Activated CD4-positive, alpha-beta memory T cell treated with anti-CD3 and anti-CD28 coated beads for 36 hours (primary cell): Measurements from ENCODE around the gene PTPRN2. TPM values are rescaled to one million over a fixed set of nuclear protein-coding genes. Genes with fewer than 3 reads are reported as not detected.

Source experiments
- CTCF ChIA-PET: fragments of 350-600 bp; sonication (Branson Sonifier 250); formaldehyde crosslinking; loops from one replicate; lab custom pipeline; 2021; ENCODE audit warnings: antibody characterized with exemption, inconsistent platforms; lab: Charles Lee
- POLR2A ChIA-PET: fragments of 350-600 bp; sonication (Branson Sonifier 250); formaldehyde crosslinking; loops from one replicate; lab custom pipeline; 2021; ENCODE audit warnings: antibody characterized with exemption; lab: Charles Lee
- DNase-seq: peaks from one replicate; pipeline ENCODE4 v3.0.0-alpha.2; 2020
- H3K27ac Mint-ChIP-seq: one replicate; pipeline ENCODE4 v1.8.0; 2021; ENCODE audit warnings: mixed read lengths
- H3K27me3 Mint-ChIP-seq: one replicate; pipeline ENCODE4 v1.8.0; 2021; ENCODE audit warnings: mixed read lengths
- H3K36me3 Mint-ChIP-seq: one replicate; pipeline ENCODE4 v1.8.0; 2021; ENCODE audit warnings: mixed read lengths
- H3K4me1 Mint-ChIP-seq: one replicate; pipeline ENCODE4 v1.8.0; 2021; ENCODE audit warnings: low read depth, mixed read lengths
- H3K4me3 Mint-ChIP-seq: one replicate; pipeline ENCODE4 v1.8.0; 2021; ENCODE audit warnings: mild to moderate bottlenecking, mixed read lengths
- H3K9me3 Mint-ChIP-seq: one replicate; pipeline ENCODE4 v1.8.0; 2021; ENCODE audit warnings: mixed read lengths
- intact Hi-C: fragments of 100-400 bp; cut with micrococcal nuclease; formaldehyde crosslinking; loops from one replicate; pipeline ENCODE4 v1.15.1; 2023
- total RNA-seq, 2 experiments: library from RNA; stranded (reverse); gene quantifications; one replicate each; pipeline ENCODE4 v1.2.3, GENCODE V29; 2021

The PTPRN2 gene
- total RNA-seq, 2 experiments from 2014 or later, result 0.51 to 0.64 TPM

GRCh38 chr7:157625973-157626742, 961.5 kb downstream of the PTPRN2 start:
- Mint-ChIP-seq H3K4me1 (peaks cover 50% of the 10 kb centered on the region), H3K27me3 (peaks cover 3% of the 10 kb centered on the region), H3K9me3 (no peaks in the 10 kb centered on the region), H3K4me3 (peak overlapping the region; percentile 2), H3K27ac (peak overlapping the region; percentile 2), H3K36me3 (no peaks in the 10 kb centered on the region)
- ChIA-PET POLR2A (no interaction called here), CTCF (no interaction called here)
- no peak for DNase-seq
- intact Hi-C loops, result no loop called here

GRCh38 chr7:157623556-157623955, 964.1 kb downstream of the PTPRN2 start:
- ChIA-PET CTCF (interaction anchor here (1.7 kb wide), 1 partner anchor 11 kb away, joined by 5 read pairs; no protein-coding TSS in a partner anchor), POLR2A (interaction anchor here (1.0 kb wide), 1 partner anchor 11 kb away, joined by 3 read pairs; no protein-coding TSS in a partner anchor)
- no peaks in the 10 kb centered on the region for H3K27me3 Mint-ChIP-seq
- H3K27ac Mint-ChIP-seq, result no peak overlapping the region
- H3K4me3 Mint-ChIP-seq, result no peak overlapping the region
- H3K4me1 Mint-ChIP-seq, result peaks cover 46% of the 10 kb centered on the region
- DNase-seq, result no peak
- intact Hi-C loops, result no loop called here
- H3K36me3 Mint-ChIP-seq, result no peaks in the 10 kb centered on the region
- H3K9me3 Mint-ChIP-seq, result no peaks in the 10 kb centered on the region

GRCh38 chr7:157622408-157623205, 965.0 kb downstream of the PTPRN2 start:
- no peak for DNase-seq
- CTCF ChIA-PET, result interaction anchor here (1.7 kb wide), 1 partner anchor 10 kb away, joined by 5 read pairs; no protein-coding TSS in a partner anchor
- Mint-ChIP-seq H3K36me3 (no peaks in the 10 kb centered on the region), H3K4me3 (no peak overlapping the region), H3K9me3 (no peaks in the 10 kb centered on the region), H3K27ac (no peak overlapping the region), H3K4me1 (peaks cover 37% of the 10 kb centered on the region), H3K27me3 (no peaks in the 10 kb centered on the region)
- intact Hi-C loops, result no loop called here
- POLR2A ChIA-PET, result interaction anchor here (1.0 kb wide), 1 partner anchor 11 kb away, joined by 3 read pairs; no protein-coding TSS in a partner anchor

- Mint-ChIP-seq H3K4me3 (no peak overlapping the region), H3K27ac (no peak overlapping the region), H3K27me3 (no peaks in the 10 kb centered on the region), H3K36me3 (no peaks in the 10 kb centered on the region), H3K9me3 (no peaks in the 10 kb centered on the region), H3K4me1 (peaks cover 31% of the 10 kb centered on the region)
- POLR2A ChIA-PET, result no interaction called here
- intact Hi-C loops, result no loop called here
- CTCF ChIA-PET, result no interaction called here
- DNase-seq, result peak; percentile 18
These were observed 965.6 kb downstream of the PTPRN2 start for GRCh38 chr7:157622000-157622399.

GRCh38 chr7:157621131-157621681, 966.4 kb downstream of the PTPRN2 start:
- intact Hi-C loops, result no loop called here
- ChIA-PET CTCF (no interaction called here), POLR2A (no interaction called here)
- Mint-ChIP-seq H3K9me3 (no peaks in the 10 kb centered on the region), H3K4me1 (peaks cover 23% of the 10 kb centered on the region), H3K27me3 (no peaks in the 10 kb centered on the region), H3K4me3 (no peak overlapping the region), H3K36me3 (no peaks in the 10 kb centered on the region), H3K27ac (no peak overlapping the region)
- no peak for DNase-seq

GRCh38 chr7:157620616-157621015, 967.0 kb downstream of the PTPRN2 start:
- ChIA-PET CTCF (no interaction called here), POLR2A (no interaction called here)
- Mint-ChIP-seq H3K27ac (no peak overlapping the region), H3K9me3 (no peaks in the 10 kb centered on the region), H3K27me3 (no peaks in the 10 kb centered on the region), H3K36me3 (no peaks in the 10 kb centered on the region), H3K4me1 (peaks cover 17% of the 10 kb centered on the region), H3K4me3 (no peak overlapping the region)
- intact Hi-C loops, result no loop called here
- no peak for DNase-seq

- CTCF ChIA-PET, result no interaction called here
- intact Hi-C loops, result loop anchor here (10.0 kb wide), 1 partner anchor 185 kb away; no protein-coding TSS in a partner anchor
- peaks cover 12% of the 10 kb centered on the region for H3K4me1 Mint-ChIP-seq
- no peak for DNase-seq
- H3K9me3 Mint-ChIP-seq, result no peaks in the 10 kb centered on the region
- H3K4me3 Mint-ChIP-seq, result no peak overlapping the region
- POLR2A ChIA-PET, result no interaction called here
- no peaks in the 10 kb centered on the region for H3K27me3 Mint-ChIP-seq
- H3K27ac Mint-ChIP-seq, result no peak overlapping the region
- no peaks in the 10 kb centered on the region for H3K36me3 Mint-ChIP-seq
These were observed 967.7 kb downstream of the PTPRN2 start for GRCh38 chr7:157619753-157620525.

- ChIA-PET CTCF (no interaction called here), POLR2A (no interaction called here)
- no peaks in the 10 kb centered on the region for H3K27me3 Mint-ChIP-seq
- H3K4me1 Mint-ChIP-seq, result peaks cover 12% of the 10 kb centered on the region
- H3K27ac Mint-ChIP-seq, result no peak overlapping the region
- no peak overlapping the region for H3K4me3 Mint-ChIP-seq
- no peak for DNase-seq
- no peaks in the 10 kb centered on the region for H3K9me3 Mint-ChIP-seq
- no peaks in the 10 kb centered on the region for H3K36me3 Mint-ChIP-seq
- intact Hi-C loops, result loop anchor here (10.0 kb wide), 1 partner anchor 184 kb away; no protein-coding TSS in a partner anchor
These were observed 968.6 kb downstream of the PTPRN2 start for GRCh38 chr7:157618823-157619606.

- Mint-ChIP-seq H3K36me3 (no peaks in the 10 kb centered on the region), H3K27ac (no peak overlapping the region), H3K4me3 (no peak overlapping the region), H3K9me3 (no peaks in the 10 kb centered on the region), H3K4me1 (peaks cover 9% of the 10 kb centered on the region), H3K27me3 (no peaks in the 10 kb centered on the region)
- ChIA-PET POLR2A (no interaction called here), CTCF (no interaction called here)
- intact Hi-C loops, result loop anchor here (10.0 kb wide), 1 partner anchor 183 kb away; no protein-coding TSS in a partner anchor
- DNase-seq, result no peak
These were observed 969.4 kb downstream of the PTPRN2 start for GRCh38 chr7:157618091-157618726.

GRCh38 chr7:157617401-157617800, 970.2 kb downstream of the PTPRN2 start:
- ChIA-PET POLR2A (no interaction called here), CTCF (no interaction called here)
- Mint-ChIP-seq H3K27ac (no peak overlapping the region), H3K4me3 (no peak overlapping the region), H3K9me3 (no peaks in the 10 kb centered on the region), H3K4me1 (peaks cover 10% of the 10 kb centered on the region), H3K36me3 (no peaks in the 10 kb centered on the region), H3K27me3 (no peaks in the 10 kb centered on the region)
- intact Hi-C loops, result loop anchor here (10.0 kb wide), 1 partner anchor 183 kb away; no protein-coding TSS in a partner anchor
- no peak for DNase-seq
